Adrenal gland (tissue), 5 donors: ENCODE results near the gene KCNA3.

Experiments
- POLR2A ChIP-seq, 2 donors: fragments of 450-650 bp; IDR thresholded peaks; one replicate each; pipeline ENCODE4 v1.6.1; 2017; ENCODE audit warnings: antibody characterized with exemption in 2 of 2, mild to moderate bottlenecking in 2 of 2, moderate library complexity in 1 of 2
- TF ChIP-seq, protein P1 (sequence below), 6 experiments: fragments of 450-650 bp in 4 of 6; fragments of 200-600 bp in 2 of 6; sonication (generic) in 1 of 6; IDR thresholded peaks; 1 replicate in 5 of 6; 2 replicates in 1 of 6; pipeline versions ENCODE4 v1.5.1 to v1.8.0; 2016 to 2021; ENCODE audit warnings: antibody characterized with exemption in 6 of 6, mild to moderate bottlenecking in 2 of 6, moderate library complexity in 1 of 6
- donor health status: DM: no; HTN: no; CAD: no.

GRCh38 chr1:110647254-110647891, 27.4 kb downstream of the KCNA3 start:
- TF ChIP-seq, protein P1, sequence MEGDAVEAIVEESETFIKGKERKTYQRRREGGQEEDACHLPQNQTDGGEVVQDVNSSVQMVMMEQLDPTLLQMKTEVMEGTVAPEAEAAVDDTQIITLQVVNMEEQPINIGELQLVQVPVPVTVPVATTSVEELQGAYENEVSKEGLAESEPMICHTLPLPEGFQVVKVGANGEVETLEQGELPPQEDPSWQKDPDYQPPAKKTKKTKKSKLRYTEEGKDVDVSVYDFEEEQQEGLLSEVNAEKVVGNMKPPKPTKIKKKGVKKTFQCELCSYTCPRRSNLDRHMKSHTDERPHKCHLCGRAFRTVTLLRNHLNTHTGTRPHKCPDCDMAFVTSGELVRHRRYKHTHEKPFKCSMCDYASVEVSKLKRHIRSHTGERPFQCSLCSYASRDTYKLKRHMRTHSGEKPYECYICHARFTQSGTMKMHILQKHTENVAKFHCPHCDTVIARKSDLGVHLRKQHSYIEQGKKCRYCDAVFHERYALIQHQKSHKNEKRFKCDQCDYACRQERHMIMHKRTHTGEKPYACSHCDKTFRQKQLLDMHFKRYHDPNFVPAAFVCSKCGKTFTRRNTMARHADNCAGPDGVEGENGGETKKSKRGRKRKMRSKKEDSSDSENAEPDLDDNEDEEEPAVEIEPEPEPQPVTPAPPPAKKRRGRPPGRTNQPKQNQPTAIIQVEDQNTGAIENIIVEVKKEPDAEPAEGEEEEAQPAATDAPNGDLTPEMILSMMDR (IDR thresholded peaks at IDR 0.05), result no peak
- TF ChIP-seq POLR2A (IDR thresholded peaks at IDR 0.05), result no peak
